GM19238 (cell line): ENCODE data around the gene UAP1.

Experiments
- DNase-seq: peaks from one replicate; pipeline ENCODE4 v3.0.0; 2011; ENCODE audit warnings: low spot score; ENCODE audit not compliant: insufficient read length

UAP1 gene

DNA sequence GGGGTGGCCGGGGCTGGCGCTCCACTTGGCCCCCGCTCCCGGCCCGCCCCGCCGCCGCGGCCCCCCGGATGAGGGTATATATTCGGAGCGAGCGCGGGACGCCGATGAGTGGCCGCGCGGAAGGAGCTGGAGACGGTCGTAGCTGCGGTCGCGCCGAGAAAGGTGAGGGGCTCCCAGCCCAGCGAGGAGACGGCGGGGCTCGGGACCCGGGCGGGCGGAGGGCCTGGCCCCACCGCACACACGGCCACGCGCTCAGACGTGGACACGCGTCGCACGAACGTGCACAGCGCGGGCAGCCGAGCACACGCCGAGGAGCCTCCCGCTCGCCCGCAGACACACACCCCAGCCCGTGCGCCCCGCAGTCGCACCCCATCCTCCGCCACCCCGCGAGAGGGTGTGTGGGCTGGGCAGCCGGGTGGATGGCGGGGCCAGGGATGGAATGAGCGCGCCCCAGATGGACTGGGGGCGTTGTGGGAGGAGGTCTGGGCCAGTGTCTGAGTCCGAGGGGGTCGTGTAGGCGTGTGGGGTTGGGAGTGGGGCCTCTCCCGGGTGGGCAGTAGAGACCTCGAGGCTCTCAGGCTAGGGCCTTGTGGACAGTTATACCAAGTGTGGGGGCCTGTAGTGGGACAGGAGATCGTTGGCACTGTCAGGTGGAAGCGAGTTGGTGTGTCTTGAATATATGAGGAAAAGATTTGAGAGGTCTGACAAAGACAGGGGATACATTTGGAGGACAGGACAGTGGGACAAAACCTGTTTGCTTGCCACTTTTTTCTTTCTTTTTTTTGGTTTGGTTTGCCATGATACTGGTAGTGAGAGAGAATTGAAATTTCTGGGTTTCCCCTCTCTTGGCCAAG, at the start of gene UAP1:
Gene UAP1, plus strand, starts transcription at position 107 of the 854 bp plus-strand sequence. CDS start 4,347 bp downstream, outside the sequence.
- no peak for DNase-seq

DNA sequence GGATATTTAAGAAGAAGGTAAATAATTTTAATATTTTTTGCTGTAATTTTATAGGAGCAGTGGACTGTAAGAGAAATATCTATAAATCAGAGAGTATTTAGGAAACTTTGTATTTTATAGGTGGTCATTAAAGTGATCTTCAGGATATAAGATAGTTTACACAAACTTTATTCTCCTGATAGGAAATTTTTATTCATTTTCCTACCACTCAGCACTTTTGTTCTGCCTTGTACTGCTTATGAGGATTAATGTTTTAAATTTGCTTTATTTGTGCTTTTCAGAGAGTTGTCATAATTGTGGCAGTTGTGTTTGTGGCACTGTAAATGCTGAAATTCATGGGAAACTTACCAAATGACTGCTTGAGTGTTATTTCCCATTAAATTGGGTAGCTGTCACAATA, 34.2 kb upstream of the UAP1 start:
- DNase-seq = no peak

DNA sequence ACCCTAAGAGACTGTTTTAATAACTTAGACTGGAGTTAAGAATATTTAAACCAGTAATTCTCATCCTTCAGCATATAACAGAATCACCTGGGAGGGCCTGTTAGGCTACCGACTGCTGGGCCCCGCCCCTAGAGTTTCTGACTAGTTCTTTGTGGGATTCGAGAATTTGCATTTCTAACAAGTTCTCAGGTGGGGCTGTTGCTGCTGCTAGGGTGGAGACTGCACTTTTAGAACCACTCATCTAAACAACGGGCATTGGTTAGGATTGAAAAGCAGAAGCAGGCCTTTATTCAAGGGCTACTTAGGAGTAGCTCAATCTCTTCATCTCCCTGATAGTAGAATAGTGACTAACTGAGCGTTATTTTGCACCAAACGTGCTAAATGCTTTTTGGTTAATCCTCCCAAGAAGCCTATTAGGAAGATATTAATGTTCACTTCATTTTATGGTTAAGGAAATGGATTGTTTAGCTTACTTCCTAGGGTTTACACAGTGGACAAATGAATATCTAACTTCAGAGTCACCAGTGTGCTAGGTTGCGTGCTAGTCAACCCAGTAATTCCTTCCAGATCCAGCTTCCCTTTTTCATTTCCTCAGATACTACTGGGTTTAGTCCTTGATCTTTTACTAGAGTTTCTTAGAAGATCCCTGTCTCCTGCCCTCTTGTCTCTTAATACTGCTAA, 31.1 kb upstream of the UAP1 start:
- DNase-seq = peak; percentile 28

DNA sequence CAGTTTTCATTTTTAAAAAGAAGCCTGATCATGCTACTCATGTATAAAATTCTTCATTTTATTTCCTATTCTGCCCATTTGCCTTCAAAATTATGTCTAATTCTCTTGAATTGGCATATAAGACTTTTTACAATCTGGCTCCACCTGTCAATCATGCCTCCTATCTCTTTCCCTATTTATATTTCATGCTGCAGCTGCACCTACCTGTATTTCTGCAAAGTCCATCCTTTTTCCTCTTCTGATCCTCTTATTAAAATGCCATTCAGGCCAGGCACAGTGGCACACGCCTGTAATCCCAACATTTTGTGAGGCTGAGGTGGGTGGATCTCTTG, 30.6 kb upstream of the UAP1 start:
- no peak for DNase-seq

DNA sequence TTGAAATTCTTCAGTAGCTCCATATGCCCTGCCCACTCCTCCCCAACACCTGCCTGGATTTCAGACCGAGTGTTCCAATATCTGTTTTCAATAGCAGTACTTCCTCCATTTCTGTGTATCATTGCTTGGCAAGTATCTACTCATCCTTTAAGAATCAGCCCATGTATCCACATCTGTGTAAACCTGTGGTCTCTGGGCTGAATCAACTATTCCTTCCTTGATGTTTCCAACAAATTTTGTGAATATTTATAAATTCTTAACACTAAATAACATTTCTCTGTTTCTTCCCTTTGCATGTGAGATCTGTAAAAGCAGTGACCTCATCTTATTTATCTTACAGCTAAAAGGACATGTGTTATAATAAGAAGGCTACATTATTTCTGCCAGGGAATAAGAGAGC, 26.0 kb upstream of the UAP1 start:
- DNase-seq = no peak

DNA sequence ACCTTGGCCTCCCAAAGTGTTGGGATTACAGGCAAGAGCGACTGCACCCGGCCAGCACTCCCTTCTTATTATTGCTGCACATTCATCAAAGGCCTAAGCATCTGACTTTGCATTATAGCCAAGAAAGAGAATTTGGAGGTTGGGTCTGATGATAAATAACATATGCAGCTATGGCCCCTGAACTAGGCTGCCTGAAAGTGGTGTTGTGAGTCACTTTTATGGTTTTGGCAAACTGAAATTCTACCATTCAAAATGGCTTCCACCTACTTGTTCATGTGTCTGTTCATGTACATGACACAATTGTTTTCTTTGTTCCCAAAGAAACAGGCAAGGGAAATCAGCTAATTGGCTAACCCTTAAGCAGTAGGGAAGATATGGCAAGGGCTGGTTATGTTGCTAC, 25.0 kb upstream of the UAP1 start:
- no peak for DNase-seq

DNA sequence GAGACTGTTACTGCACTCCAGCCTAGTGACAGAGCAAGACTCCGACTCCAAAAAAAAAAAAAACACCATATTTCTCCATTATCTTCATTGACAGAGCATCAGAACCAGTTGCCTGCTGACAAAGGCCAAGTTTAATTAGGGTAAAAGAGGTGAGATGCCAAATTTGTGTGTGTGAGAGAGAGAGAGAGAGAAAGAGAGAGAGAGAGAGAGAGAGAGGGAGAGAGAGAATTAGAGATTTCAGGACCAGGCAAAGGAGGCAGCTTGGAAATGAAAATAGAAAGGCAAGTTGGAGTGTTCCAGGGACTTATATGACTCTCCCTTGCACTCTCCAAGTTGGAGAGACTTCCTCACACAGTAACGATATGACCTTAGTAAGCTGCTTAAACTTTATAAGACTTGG, 24.3 kb upstream of the UAP1 start:
- DNase-seq = no peak

DNA sequence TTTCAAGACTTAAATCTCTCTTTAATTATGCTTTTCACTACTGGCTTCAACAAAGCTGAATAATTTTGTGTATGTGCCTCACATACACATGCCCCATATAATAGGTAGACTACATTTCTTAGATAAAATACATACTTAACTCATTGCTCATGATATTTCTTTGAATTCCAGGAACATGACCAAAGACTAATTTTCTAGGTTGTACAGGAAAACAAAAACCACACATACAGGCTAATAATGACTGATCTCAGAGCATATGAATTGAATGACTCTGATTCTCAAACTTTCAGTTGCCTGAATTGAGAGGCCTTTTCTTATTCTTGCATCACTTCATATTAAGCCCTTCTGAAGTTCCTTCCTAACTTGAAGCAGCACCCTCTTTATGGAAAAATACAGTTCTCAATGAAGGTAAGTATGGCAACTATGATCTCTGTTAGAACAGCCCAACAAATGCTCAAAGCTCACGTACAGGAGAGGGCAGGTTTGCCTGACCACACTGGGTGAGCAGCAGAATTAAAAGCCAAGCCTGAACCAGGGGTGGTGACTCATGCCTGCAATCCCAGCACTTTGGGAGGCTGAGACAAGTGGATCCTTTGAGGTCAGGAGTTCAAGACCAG, 22.6 kb upstream of the UAP1 start:
- DNase-seq = no peak

DNA sequence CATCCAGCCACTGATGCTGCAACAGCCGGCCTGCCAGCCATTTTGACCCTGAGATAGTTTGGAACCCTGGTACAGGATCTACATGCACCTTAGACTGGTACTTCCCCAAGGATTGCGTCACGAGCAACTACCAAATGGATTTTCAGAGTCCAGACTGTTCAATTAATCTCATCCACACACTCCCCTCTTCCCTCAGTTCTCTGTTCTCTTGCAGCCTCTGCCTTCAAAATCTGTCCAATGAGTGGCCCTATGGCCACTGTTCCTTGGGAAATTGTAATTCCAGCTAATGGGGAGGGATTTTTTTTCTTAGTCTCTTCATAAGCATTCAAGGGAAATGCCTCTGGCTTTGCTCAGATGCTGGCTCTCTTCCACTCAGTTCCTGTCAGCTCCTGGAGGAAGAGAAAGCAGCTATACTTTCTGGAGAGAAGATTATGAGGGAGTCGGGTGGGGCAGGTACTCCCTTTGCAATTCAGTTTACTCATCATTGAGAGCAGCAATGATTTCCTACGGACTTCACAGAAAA, 19.8 kb upstream of the UAP1 start:
- no peak for DNase-seq

DNA sequence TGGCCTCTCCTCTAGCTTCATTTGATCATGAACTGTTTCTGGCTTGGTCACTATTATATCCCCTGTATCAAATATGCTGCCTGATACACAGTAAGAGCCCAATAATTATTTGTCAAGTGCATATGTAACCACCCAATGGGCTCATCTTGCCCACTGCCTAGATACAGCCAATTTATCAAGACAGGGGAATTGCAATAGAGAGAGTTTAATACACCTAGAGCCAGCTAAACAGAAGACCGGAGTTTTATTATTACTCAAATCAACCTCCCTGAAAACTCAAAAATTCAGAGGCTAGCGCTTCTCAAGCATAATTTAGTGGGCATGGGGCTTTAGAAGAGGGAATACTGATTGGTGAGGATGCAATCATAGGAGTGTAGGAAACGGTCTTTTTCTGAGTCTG, 18.3 kb upstream of the UAP1 start:
- DNase-seq = no peak

DNA sequence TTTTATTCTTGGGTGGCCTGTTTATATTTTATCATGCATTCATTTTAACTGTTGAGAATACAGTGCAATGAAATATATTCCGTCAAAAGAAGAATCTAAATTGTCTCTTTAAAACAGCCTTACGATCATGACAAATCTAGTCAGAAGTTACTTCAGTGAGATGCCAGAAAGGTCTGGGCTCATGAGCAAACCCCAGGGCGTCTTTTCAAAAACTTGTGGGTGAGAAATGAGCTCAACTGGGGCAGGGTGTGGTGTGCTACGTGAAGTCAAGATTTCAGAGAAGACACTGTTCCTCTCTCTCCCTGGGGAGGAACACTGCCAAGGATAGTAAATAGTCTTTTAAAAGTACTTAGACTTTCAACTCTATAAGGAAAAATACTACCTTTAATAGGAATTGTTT, 13.4 kb upstream of the UAP1 start:
- DNase-seq = no peak

DNA sequence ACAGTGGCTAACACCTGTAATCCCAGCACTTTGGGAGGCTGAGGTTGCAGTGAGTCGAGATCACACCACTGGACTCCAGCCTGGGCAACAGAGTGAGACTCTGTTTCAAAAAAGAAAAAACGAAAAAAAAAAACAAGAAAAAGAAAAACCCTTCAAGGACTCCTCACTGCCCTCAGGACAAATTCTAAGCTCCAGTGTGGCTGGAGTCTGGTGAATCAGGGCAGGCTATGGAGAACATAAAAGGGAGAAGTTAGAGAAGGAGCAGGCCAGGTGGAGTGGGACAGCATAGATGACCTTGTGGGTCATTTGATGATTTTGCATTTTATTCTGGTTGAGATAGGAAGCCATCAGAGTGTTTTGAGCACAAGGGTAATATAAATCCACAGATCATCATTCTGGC, 12.5 kb upstream of the UAP1 start:
- DNase-seq = no peak

DNA sequence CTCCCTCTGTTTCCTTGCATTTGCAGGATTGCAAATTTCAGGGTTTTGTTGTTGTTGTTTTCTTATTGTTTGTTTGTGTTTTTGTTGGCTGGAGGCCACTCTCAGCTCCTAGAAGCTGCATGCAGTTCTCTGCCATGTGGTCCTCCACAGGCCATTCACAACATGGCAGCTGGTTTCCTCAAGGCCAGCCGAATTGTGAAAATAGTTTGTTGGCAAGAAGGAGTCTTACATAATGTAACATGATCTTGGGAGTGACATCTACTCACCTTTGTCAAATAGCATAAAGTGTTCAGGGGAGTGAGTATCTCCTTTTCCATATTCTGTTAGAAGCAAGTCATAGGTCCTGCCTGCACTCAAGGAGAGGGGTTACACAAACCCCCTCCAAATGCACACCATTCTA, 10.6 kb upstream of the UAP1 start:
- DNase-seq = no peak

DNA sequence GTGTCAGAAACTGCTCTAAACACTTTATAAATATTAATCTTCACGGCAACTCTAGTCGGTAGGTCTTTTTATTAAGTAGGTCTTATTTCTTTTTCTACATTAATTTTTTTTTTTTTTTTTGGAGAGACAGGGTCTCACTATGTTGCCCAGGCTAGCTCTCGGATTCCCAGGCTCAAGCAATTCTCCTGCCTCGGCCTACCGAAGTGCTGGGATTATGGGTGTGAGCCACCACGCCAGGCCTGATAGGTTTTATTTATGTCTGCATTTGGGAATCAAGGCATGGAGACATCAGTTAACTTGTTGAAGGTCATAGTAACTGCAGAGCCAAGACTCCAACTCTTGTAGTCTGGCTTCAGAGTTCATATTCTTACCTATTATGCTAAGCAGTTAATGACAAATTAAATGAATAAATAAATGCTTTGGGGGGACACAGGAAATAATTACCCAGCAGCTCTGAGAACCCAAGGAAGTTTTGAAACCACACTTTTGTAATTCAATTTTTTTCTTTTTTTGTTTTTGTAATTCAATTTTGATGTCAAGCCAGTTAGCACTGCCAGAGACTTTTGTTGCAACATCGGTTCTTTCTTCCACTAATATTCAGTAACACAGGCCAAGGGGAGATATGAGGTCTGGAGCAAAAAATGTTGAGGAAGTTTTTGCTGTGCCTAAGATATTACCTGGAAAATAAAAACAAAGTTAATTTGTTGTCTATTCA, 9.4 kb upstream of the UAP1 start:
- DNase-seq = no peak

DNA sequence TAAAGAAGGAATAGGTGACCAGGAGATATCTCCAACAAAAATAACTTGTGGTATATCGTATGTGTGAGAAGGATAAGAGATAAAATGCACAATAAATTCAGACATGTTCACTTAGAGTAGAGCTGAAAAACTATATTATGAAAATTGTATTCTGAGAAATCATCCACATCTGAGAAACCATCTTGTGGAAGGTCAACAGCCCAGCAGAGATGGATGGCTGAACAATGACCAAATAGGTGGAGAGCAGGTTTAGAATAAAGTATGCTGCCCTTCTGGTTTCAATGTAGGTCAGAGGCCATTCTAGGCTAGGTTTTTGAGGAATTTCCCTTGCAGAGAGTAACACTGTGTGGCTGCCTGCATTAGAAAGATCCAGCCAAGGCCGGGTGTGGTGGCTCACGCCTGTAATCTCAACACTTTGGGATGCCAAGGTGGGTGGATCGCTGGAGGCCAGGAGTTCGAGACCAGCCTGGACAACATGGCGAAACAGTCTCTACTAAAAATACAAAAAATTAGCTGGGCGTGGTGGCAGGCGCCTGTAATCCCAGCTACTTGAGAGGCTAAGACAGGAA, 8.8 kb upstream of the UAP1 start:
- no peak for DNase-seq

DNA sequence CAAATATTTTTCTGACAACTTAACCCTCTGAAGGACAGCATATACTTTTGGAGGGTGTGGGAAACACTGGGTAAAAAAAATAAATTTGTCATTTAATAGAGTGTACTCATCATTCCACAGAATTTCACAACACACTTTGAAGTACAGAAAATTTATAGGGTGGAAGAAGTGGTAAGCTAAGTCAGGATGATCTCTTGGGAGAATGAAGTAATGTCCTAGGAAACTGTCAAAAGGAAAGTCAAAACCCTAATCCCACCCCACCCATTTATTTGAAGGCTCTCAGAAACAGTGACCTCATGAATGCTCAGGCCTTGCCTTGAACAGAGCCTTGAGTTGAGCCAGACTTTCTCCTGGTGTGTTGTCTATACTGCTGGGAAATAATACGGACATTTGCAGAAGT, 7.3 kb upstream of the UAP1 start:
- no peak for DNase-seq

DNA sequence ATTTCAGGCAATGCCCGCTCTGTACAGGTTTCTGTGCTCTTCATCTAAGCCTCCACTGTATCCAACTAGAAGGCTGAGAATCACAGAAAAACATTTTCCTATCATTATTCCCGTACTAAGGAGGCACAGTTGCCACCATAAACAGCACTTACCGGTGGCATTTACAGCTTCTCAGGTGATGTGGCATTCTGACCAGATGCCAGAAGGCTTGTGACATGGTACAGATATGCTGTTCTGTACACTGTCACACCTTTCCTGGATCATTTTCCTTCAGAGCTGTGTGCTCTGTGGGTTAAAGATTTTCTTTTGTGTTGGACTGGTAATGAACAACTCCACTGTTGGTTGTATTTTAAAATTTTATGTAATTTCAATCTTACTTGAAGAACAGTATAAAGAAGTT, 4.0 kb upstream of the UAP1 start:
- no peak for DNase-seq

DNA sequence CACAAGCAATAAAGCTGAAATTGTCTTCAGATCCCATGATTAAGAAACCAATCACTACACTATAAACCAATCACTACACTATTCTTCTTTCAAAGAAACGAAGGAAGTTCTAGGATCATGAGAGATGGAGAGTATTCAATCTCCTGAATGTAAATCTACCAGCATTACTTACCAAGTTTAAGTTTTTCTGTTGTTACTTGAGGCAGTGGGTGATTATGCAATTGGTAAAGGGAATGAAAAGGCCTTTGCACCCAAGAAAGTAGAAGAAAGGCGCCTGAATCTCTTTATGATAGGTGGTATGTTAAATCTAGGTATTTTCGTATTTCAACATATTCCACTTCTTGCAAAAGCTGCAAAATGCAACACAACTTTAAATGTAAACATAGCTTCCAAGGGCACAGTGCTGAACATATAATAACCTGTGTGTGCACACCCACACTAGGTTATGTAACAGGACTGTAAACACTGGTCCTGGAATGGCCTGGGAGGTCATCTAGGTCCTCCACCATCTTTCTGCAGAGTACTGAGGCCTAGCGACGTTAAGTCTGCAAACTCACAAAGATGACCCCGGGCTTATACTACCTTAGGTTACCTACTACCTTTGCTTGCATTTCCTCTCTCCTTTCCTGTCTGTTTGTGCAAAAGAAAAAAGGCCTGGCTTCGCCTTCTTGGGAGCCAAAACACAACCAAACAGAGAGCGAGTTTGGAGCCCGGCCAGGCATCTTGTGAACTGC, 1.1 kb upstream of the UAP1 start:
- DNase-seq = no peak

DNA sequence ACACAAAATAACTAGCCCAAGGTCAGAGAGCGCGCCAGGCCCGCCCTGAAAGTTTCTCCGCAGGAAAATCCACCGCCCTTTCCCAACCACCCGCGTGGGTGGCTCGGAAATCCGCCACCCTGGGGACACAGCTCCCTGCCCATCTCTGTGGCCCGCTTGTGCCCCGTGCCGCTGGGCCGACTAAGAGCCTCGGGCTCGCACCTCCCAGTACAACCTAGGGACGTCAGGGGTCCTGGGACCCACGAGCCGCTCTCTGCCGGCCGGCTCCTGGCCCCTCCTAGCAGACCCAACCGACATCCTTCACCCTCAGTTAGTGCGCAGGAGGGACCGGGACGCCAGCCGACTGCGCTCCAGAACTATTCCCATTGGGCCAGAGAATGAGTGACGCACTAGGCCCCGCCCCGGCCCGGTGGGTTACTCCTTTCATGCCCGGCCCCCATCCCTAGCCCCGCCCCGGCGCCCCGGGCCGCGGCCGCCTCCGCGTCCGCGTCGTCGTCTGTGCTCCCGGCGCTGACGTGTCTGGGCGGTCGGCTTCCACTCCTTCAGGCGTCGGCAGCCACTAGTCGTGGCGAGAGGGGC, 396 bp upstream of the UAP1 start:
- DNase-seq = peak; percentile 85

DNA sequence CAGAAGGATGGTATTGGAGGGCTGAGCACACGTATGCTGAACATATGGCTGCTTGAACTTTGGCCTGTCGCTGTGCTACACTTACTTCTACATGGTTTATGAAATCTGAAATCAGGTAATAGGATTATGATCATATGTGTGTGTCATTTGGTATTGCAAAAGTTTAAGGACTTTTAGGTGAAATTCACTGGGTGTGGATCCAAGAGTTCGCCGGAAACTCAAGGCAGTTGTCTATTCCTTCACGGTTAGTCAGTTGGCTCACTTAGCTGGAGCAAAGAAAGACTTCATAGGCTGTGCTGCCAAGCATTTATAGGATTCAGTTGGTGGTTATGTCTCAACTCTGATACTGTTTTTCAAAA, 927 bp downstream of the UAP1 start:
- no peak for DNase-seq
